DOHH2 (cell line): ENCODE measurements around the gene CAPZB.

Source experiments
- H3F3A ChIP-seq: fragments of 200-600 bp; sonication (generic), shearing (Covaris generic); 2 replicates; pipeline ENCODE4 v1.6.0; 2016; ENCODE audit warnings: antibody characterized with exemption, mild to moderate bottlenecking; ENCODE audit not compliant: control insufficient read depth, insufficient read depth
- H3K27ac ChIP-seq: fragments of 200-600 bp; sonication (generic); 2 replicates; pipeline ENCODE4 v1.5.1; 2014; ENCODE audit warnings: low read depth, mild to moderate bottlenecking, low read length, moderate library complexity
- H3K27me3 ChIP-seq: fragments of 200-600 bp; sonication (generic); 2 replicates; pipeline ENCODE4 v1.6.1; 2014; ENCODE audit warnings: mild to moderate bottlenecking, low read length, mixed read lengths; ENCODE audit not compliant: control insufficient read depth
- H3K36me3 ChIP-seq: fragments of 200-600 bp; sonication (generic); 2 replicates; pipeline ENCODE4 v1.6.1; 2014; ENCODE audit warnings: mild to moderate bottlenecking, low read length, moderate library complexity, mixed read lengths; ENCODE audit not compliant: control insufficient read depth
- H3K4me1 ChIP-seq: fragments of 200-600 bp; sonication (generic); 2 replicates; pipeline ENCODE4 v1.6.1; 2014; ENCODE audit warnings: mild to moderate bottlenecking, low read length, mixed read lengths; ENCODE audit not compliant: control insufficient read depth
- H3K4me2 ChIP-seq: fragments of 200-600 bp; sonication (generic); 2 replicates; pipeline ENCODE4 v1.6.0; 2014; ENCODE audit warnings: mild to moderate bottlenecking, low read length, moderate library complexity
- H3K4me3 ChIP-seq: fragments of 200-600 bp; sonication (generic); 2 replicates; pipeline ENCODE4 v1.5.1; 2014; ENCODE audit warnings: mild to moderate bottlenecking, low read length, mixed read lengths
- H3K79me2 ChIP-seq: fragments of 200-600 bp; sonication (generic); 2 replicates; pipeline ENCODE4 v1.6.1; 2014; ENCODE audit warnings: mild to moderate bottlenecking, low read length, mixed read lengths; ENCODE audit not compliant: control insufficient read depth
- H3K9me2 ChIP-seq: fragments of 200-600 bp; sonication (generic); replicated peaks from 2 replicates; pipeline ENCODE4 v1.6.1; 2014; ENCODE audit warnings: mild to moderate bottlenecking, low read length, mixed read lengths; ENCODE audit not compliant: control insufficient read depth
- H3K9me3 ChIP-seq: fragments of 200-600 bp; sonication (generic); 2 replicates; pipeline ENCODE4 v1.6.1; 2014; ENCODE audit warnings: antibody characterized with exemption, low read length, mixed read lengths; ENCODE audit not compliant: control insufficient read depth, insufficient read depth
- H4K20me1 ChIP-seq: fragments of 200-600 bp; sonication (generic); 2 replicates; pipeline ENCODE4 v1.6.0; 2014; ENCODE audit warnings: low read depth, mild to moderate bottlenecking, antibody characterized with exemption, low read length, moderate library complexity; ENCODE audit not compliant: control insufficient read depth, insufficient read depth
- CTCF ChIP-seq: fragments of 200-600 bp; sonication (generic); IDR thresholded peaks from one replicate; pipeline ENCODE4 v1.5.1; 2014; ENCODE audit warnings: antibody characterized with exemption, mild to moderate bottlenecking, low read depth, low read length; ENCODE audit not compliant: poor library complexity, severe bottlenecking
- EZH2phosphoT487 ChIP-seq: fragments of 200-600 bp; sonication (generic); IDR thresholded peaks from 2 replicates; pipeline ENCODE4 v1.6.1; 2017; ENCODE audit warnings: borderline replicate concordance, mild to moderate bottlenecking, antibody characterized with exemption, low read length, moderate library complexity, mixed read lengths

Gene CAPZB

GRCh38 chr1:19444296-19445021 is 40.9 kb downstream of the CAPZB start:
- H3K4me1 ChIP-seq = peaks cover 28% of the 10 kb centered on the region
- H3K27me3 ChIP-seq = no peaks in the 10 kb centered on the region
- peaks cover 24% of the 10 kb centered on the region; the same call in 1 of the 2 replicates for H4K20me1 ChIP-seq
- TF ChIP-seq EZH2phosphoT487 (no peak), CTCF (no peak)
- no peak overlapping the region for H3K4me3 ChIP-seq
- peaks cover 91% of the 10 kb centered on the region for H3K79me2 ChIP-seq
- no peaks in the 10 kb centered on the region for H3K9me2 ChIP-seq
- H3F3A ChIP-seq = 0 out of 2 replicates have a peak, but pooled peaks cover 2% of the 10 kb centered on the region
- peaks cover 4% of the 10 kb centered on the region; the same call in 1 of the 2 replicates for H3K36me3 ChIP-seq
- H3K4me2 ChIP-seq = no peak overlapping the region
- H3K9me3 ChIP-seq = no peaks in the 10 kb centered on the region
- no peak overlapping the region for H3K27ac ChIP-seq

- Histone ChIP-seq H3K4me1 (peaks cover 28% of the 10 kb centered on the region), H3K27ac (no peak overlapping the region), H3K79me2 (peaks cover 90% of the 10 kb centered on the region), H3F3A (0 out of 2 replicates have a peak, but pooled peaks cover 2% of the 10 kb centered on the region), H3K4me3 (no peak overlapping the region), H3K36me3 (no peaks in the 10 kb centered on the region; the same call in 1 of the 2 replicates), H3K9me3 (no peaks in the 10 kb centered on the region), H3K4me2 (no peak overlapping the region), H3K27me3 (no peaks in the 10 kb centered on the region), H3K9me2 (no peaks in the 10 kb centered on the region), H4K20me1 (peaks cover 24% of the 10 kb centered on the region; the same call in 1 of the 2 replicates)
- TF ChIP-seq CTCF (no peak), EZH2phosphoT487 (no peak)
These were observed 42.0 kb downstream of the CAPZB start for GRCh38 chr1:19443326-19443725.

GRCh38 chr1:19442154-19443096 is 42.9 kb downstream of the CAPZB start:
- Histone ChIP-seq H3K9me3 (no peaks in the 10 kb centered on the region), H3K9me2 (no peaks in the 10 kb centered on the region), H4K20me1 (peaks cover 28% of the 10 kb centered on the region; the same call in 1 of the 2 replicates), H3K4me3 (no peak overlapping the region), H3K27ac (no peak overlapping the region), H3K4me1 (peaks cover 22% of the 10 kb centered on the region), H3K4me2 (no peak overlapping the region), H3K36me3 (peaks cover 2% of the 10 kb centered on the region), H3K79me2 (peaks cover 90% of the 10 kb centered on the region), H3F3A (0 out of 2 replicates have a peak, but pooled peaks cover 2% of the 10 kb centered on the region), H3K27me3 (no peaks in the 10 kb centered on the region)
- TF ChIP-seq CTCF = no peak
